Measurements from ENCODE around the gene OCA2.

OCA2 gene

DNA sequence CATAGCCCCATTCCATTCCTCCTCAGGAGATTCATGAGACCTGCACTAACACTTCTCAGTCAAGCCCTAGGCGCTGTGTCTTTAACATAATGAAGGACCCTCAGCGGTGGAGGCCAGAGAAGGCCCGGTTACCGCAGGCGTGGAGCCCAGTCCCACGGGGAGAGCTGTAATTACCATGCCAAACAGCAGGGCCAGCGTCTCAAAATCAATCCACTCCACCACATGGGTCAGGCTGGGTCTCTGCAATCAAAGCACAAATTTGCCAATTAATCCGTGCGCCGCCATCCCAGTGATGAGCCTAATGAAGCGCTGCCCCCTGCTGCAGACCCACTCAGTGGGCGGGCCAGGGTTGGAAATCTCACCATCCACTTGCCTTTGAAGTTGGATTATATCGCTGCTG is 109.7 kb downstream of the OCA2 start:
- Histone ChIP-seq H3K4me1 (ENCODE audit: control insufficient read depth in 1 of 2, insufficient read depth in 2 of 2, low read length in 2 of 2) (no peaks in the 10 kb centered on the region), H3K4me3 (ENCODE audit: low read depth in 1 of 2, low read length in 2 of 2) (no peak overlapping the region), H3K27ac (ENCODE audit: low read depth, low read length) (no peak overlapping the region), H3K9ac (ENCODE audit: low read depth in 1 of 2, low read length in 2 of 2) (no peak overlapping the region), H3K36me3 (ENCODE audit: control insufficient read depth in 1 of 2, insufficient read depth in 2 of 2, low read length in 2 of 2) (no peaks in the 10 kb centered on the region), H3K9me3 (ENCODE audit: control insufficient read depth in 1 of 2, low read length in 2 of 2) (peaks cover 3 to 5% of the 10 kb centered on the region in 2 donors), H3K27me3 (ENCODE audit: control insufficient read depth in 1 of 2, insufficient read depth in 2 of 2, low read length in 2 of 2) (no peaks in the 10 kb centered on the region)

DNA sequence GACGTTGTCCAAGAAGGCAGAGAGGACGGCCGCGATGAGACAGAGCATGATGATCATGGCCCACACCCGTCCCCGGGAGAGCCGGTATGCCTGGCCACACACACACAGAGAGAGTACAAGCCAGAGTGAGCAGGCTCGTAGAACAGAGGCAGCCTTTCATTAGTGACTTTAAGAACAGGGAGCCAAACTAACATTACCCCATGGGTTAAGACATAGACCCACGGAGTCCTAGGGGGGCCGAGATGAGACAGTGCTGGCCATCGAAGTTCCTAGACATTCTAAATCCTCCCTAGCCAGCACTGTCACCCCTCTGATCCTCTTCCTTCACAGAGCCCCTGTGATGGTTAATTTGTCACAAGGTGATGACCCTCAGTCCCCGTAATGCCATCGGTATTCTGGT is 114.0 kb downstream of the OCA2 start:
- Histone ChIP-seq H3K27ac (ENCODE audit: low read depth, low read length) (no peak overlapping the region), H3K9ac (ENCODE audit: low read depth in 1 of 2, low read length in 2 of 2) (no peak overlapping the region), H3K4me3 (ENCODE audit: low read depth in 1 of 2, low read length in 2 of 2) (no peak overlapping the region), H3K9me3 (ENCODE audit: control insufficient read depth in 1 of 2, low read length in 2 of 2) (peaks cover 3 to 5% of the 10 kb centered on the region in 2 donors), H3K27me3 (ENCODE audit: control insufficient read depth in 1 of 2, insufficient read depth in 2 of 2, low read length in 2 of 2) (no peaks in the 10 kb centered on the region), H3K4me1 (ENCODE audit: control insufficient read depth in 1 of 2, insufficient read depth in 2 of 2, low read length in 2 of 2) (no peaks in the 10 kb centered on the region), H3K36me3 (ENCODE audit: control insufficient read depth in 1 of 2, insufficient read depth in 2 of 2, low read length in 2 of 2) (no peaks in the 10 kb centered on the region)

GRCh38 chr15:27983496-27983895 is 115.6 kb downstream of the OCA2 start:
- no peak overlapping the region for H3K4me3 ChIP-seq (ENCODE audit: low read depth in 1 of 2, low read length in 2 of 2)
- H3K9ac ChIP-seq (ENCODE audit: low read depth in 1 of 2, low read length in 2 of 2): no peak overlapping the region
- no peaks in the 10 kb centered on the region for H3K4me1 ChIP-seq (ENCODE audit: control insufficient read depth in 1 of 2, insufficient read depth in 2 of 2, low read length in 2 of 2)
- H3K36me3 ChIP-seq (ENCODE audit: control insufficient read depth in 1 of 2, insufficient read depth in 2 of 2, low read length in 2 of 2): no peaks in the 10 kb centered on the region
- H3K27me3 ChIP-seq (ENCODE audit: control insufficient read depth in 1 of 2, insufficient read depth in 2 of 2, low read length in 2 of 2): no peaks in the 10 kb centered on the region
- H3K9me3 ChIP-seq (ENCODE audit: control insufficient read depth in 1 of 2, low read length in 2 of 2): peaks cover 3 to 5% of the 10 kb centered on the region in 2 donors
- H3K27ac ChIP-seq (ENCODE audit: low read depth, low read length): no peak overlapping the region

- H3K9me3 ChIP-seq (ENCODE audit: control insufficient read depth in 1 of 2, low read length in 2 of 2): no peaks in the 10 kb centered on the region
These were observed 121.4 kb downstream of the OCA2 start for GRCh38 chr15:27977696-27978095.

DNA sequence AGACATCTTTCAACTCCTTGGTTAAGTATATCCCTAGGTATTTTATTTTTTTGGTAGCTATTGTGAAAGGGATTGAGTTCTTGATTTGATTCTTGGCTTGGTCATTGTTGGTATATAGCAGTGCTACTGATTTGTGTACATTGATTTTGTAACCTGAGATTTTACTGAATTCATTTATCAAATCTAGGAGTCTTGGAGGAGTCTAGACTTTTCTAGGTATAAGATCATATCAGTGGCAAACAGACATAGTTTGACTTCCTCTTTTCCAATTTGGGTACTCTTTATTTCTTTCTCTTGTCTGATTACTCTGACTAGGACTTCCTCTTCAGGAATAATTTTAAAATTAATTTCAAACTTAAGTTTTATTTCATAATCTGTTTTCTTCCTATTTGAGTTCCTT is 125.2 kb downstream of the OCA2 start:
- Histone ChIP-seq H3K27ac (ENCODE audit: low read depth, low read length) (no peak overlapping the region), H3K9ac (ENCODE audit: low read depth in 1 of 2, low read length in 2 of 2) (no peak overlapping the region), H3K4me1 (ENCODE audit: control insufficient read depth in 1 of 2, insufficient read depth in 2 of 2, low read length in 2 of 2) (no peaks in the 10 kb centered on the region), H3K4me3 (ENCODE audit: low read depth in 1 of 2, low read length in 2 of 2) (no peak overlapping the region), H3K36me3 (ENCODE audit: control insufficient read depth in 1 of 2, insufficient read depth in 2 of 2, low read length in 2 of 2) (no peaks in the 10 kb centered on the region), H3K27me3 (ENCODE audit: control insufficient read depth in 1 of 2, insufficient read depth in 2 of 2, low read length in 2 of 2) (no peaks in the 10 kb centered on the region), H3K9me3 (ENCODE audit: control insufficient read depth in 1 of 2, low read length in 2 of 2) (peaks cover 4 to 6% of the 10 kb centered on the region in 2 donors)

More at GRCh38 chr15:27977696-27978095, 121.4 kb downstream of the OCA2 start:
- Histone ChIP-seq H3K4me1 (ENCODE audit: control insufficient read depth in 1 of 2, insufficient read depth in 2 of 2, low read length in 2 of 2) (no peaks in the 10 kb centered on the region), H3K27me3 (ENCODE audit: control insufficient read depth in 1 of 2, insufficient read depth in 2 of 2, low read length in 2 of 2) (no peaks in the 10 kb centered on the region), H3K36me3 (ENCODE audit: control insufficient read depth in 1 of 2, insufficient read depth in 2 of 2, low read length in 2 of 2) (no peaks in the 10 kb centered on the region), H3K4me3 (ENCODE audit: low read depth in 1 of 2, low read length in 2 of 2) (no peak overlapping the region), H3K9ac (ENCODE audit: low read depth in 1 of 2, low read length in 2 of 2) (no peak overlapping the region), H3K27ac (ENCODE audit: low read depth, low read length) (no peak overlapping the region)

DNA sequence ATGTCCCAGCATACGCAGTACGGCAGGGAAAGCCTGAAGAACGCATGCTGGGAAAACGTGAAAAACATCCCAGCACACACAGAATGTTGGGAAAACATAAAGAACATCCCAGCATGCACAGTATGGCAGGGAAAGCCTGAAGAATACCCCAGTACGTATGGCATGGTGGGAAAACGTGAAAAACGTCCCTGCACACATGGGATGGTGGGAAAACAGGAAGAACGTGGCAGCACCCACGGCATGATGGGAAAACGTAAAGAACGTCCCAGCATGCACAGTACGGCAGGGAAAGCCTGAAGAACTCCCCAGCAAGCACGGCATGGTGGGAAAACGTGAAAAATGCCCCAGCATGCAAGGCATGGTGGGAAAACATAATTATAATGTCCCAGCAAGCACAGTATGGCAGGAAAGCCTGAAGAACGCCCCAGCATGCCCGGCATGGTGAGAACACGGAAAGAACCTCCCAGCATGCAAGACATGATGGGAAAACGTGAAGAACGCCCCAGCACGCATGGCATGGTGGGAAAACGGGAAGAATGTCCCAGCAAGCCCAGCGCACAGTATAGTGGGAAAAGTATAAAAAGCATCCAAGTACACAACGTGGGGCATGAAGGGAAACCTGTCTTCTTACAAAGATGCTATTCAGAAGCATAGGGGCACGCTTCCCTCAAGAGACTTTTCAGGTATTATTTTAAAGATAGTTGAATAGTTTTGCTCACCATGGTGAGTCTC is 128.3 kb downstream of the OCA2 start:
- Histone ChIP-seq H3K4me3 (ENCODE audit: low read depth in 1 of 2, low read length in 2 of 2) (no peak overlapping the region), H3K9ac (ENCODE audit: low read depth in 1 of 2, low read length in 2 of 2) (no peak overlapping the region), H3K27me3 (ENCODE audit: control insufficient read depth in 1 of 2, insufficient read depth in 2 of 2, low read length in 2 of 2) (no peaks in the 10 kb centered on the region)

GRCh38 chr15:27967541-27967940 is 131.6 kb downstream of the OCA2 start:
- H3K4me1 ChIP-seq (ENCODE audit: control insufficient read depth in 1 of 2, insufficient read depth in 2 of 2, low read length in 2 of 2): no peaks in the 10 kb centered on the region
- H3K4me3 ChIP-seq (ENCODE audit: low read depth in 1 of 2, low read length in 2 of 2): no peak overlapping the region
- H3K36me3 ChIP-seq (ENCODE audit: control insufficient read depth in 1 of 2, insufficient read depth in 2 of 2, low read length in 2 of 2): no peaks in the 10 kb centered on the region
- no peak overlapping the region for H3K9ac ChIP-seq (ENCODE audit: low read depth in 1 of 2, low read length in 2 of 2)
- no peaks in the 10 kb centered on the region for H3K27me3 ChIP-seq (ENCODE audit: control insufficient read depth in 1 of 2, insufficient read depth in 2 of 2, low read length in 2 of 2)
- H3K9me3 ChIP-seq (ENCODE audit: control insufficient read depth in 1 of 2, low read length in 2 of 2): peaks cover 4 to 16% of the 10 kb centered on the region in 2 donors
- H3K27ac ChIP-seq (ENCODE audit: low read depth, low read length): no peak overlapping the region

More for the DNA sequence above, 128.3 kb downstream of the OCA2 start:
- peaks cover 4 to 16% of the 10 kb centered on the region in 2 donors for H3K9me3 ChIP-seq (ENCODE audit: control insufficient read depth in 1 of 2, low read length in 2 of 2)
- H3K27ac ChIP-seq (ENCODE audit: low read depth, low read length): no peak overlapping the region
- no peaks in the 10 kb centered on the region for H3K4me1 ChIP-seq (ENCODE audit: control insufficient read depth in 1 of 2, insufficient read depth in 2 of 2, low read length in 2 of 2)
- no peaks in the 10 kb centered on the region for H3K36me3 ChIP-seq (ENCODE audit: control insufficient read depth in 1 of 2, insufficient read depth in 2 of 2, low read length in 2 of 2)

- Histone ChIP-seq H3K4me3 (ENCODE audit: low read depth in 1 of 2, low read length in 2 of 2) (no peak overlapping the region), H3K36me3 (ENCODE audit: control insufficient read depth in 1 of 2, insufficient read depth in 2 of 2, low read length in 2 of 2) (no peaks in the 10 kb centered on the region), H3K27ac (ENCODE audit: low read depth, low read length) (no peak overlapping the region), H3K4me1 (ENCODE audit: control insufficient read depth in 1 of 2, insufficient read depth in 2 of 2, low read length in 2 of 2) (no peaks in the 10 kb centered on the region), H3K9ac (ENCODE audit: low read depth in 1 of 2, low read length in 2 of 2) (no peak overlapping the region), H3K9me3 (ENCODE audit: control insufficient read depth in 1 of 2, low read length in 2 of 2) (peaks cover 0 to 10% of the 10 kb centered on the region in 2 donors), H3K27me3 (ENCODE audit: control insufficient read depth in 1 of 2, insufficient read depth in 2 of 2, low read length in 2 of 2) (no peaks in the 10 kb centered on the region)
These were observed 133.6 kb downstream of the OCA2 start for GRCh38 chr15:27965546-27965945.

GRCh38 chr15:27961801-27962200 is 137.3 kb downstream of the OCA2 start:
- no peaks in the 10 kb centered on the region for H3K36me3 ChIP-seq (ENCODE audit: control insufficient read depth in 1 of 2, insufficient read depth in 2 of 2, low read length in 2 of 2)
- peaks cover 3 to 15% of the 10 kb centered on the region in 2 donors for H3K9me3 ChIP-seq (ENCODE audit: control insufficient read depth in 1 of 2, low read length in 2 of 2)
- no peak overlapping the region for H3K27ac ChIP-seq (ENCODE audit: low read depth, low read length)
- no peak overlapping the region for H3K9ac ChIP-seq (ENCODE audit: low read depth in 1 of 2, low read length in 2 of 2)
- no peak overlapping the region for H3K4me3 ChIP-seq (ENCODE audit: low read depth in 1 of 2, low read length in 2 of 2)
- no peaks in the 10 kb centered on the region for H3K4me1 ChIP-seq (ENCODE audit: control insufficient read depth in 1 of 2, insufficient read depth in 2 of 2, low read length in 2 of 2)
- H3K27me3 ChIP-seq (ENCODE audit: control insufficient read depth in 1 of 2, insufficient read depth in 2 of 2, low read length in 2 of 2): no peaks in the 10 kb centered on the region

GRCh38 chr15:27958911-27959578 is 140.1 kb downstream of the OCA2 start:
- no peaks in the 10 kb centered on the region for H3K27me3 ChIP-seq (ENCODE audit: control insufficient read depth in 1 of 2, insufficient read depth in 2 of 2, low read length in 2 of 2)
- no peak overlapping the region for H3K27ac ChIP-seq (ENCODE audit: low read depth, low read length)
- H3K4me1 ChIP-seq (ENCODE audit: control insufficient read depth in 1 of 2, insufficient read depth in 2 of 2, low read length in 2 of 2): no peaks in the 10 kb centered on the region
- peaks cover 6 to 8% of the 10 kb centered on the region in 2 donors for H3K9me3 ChIP-seq (ENCODE audit: control insufficient read depth in 1 of 2, low read length in 2 of 2)
- no peak overlapping the region for H3K4me3 ChIP-seq (ENCODE audit: low read depth in 1 of 2, low read length in 2 of 2)
- no peak overlapping the region for H3K9ac ChIP-seq (ENCODE audit: low read depth in 1 of 2, low read length in 2 of 2)
- no peaks in the 10 kb centered on the region for H3K36me3 ChIP-seq (ENCODE audit: control insufficient read depth in 1 of 2, insufficient read depth in 2 of 2, low read length in 2 of 2)

Data from duodenal mucosa (tissue), 2 donors.